MM.1S (cell line): Measurements from ENCODE around the gene UPK3B.
"Not testable (repeated sequence)": the region's sequence is repeated elsewhere in the genome, so short reads cannot be mapped to it uniquely, and the experiment has no call there.

Source experiments
- DNase-seq: peaks from one replicate; pipeline ENCODE4 v3.0.0-alpha.2; 2015
- H2AFZ ChIP-seq: fragments of 300-600 bp; sonication (generic); 2 replicates; pipeline ENCODE4 v1.6.0; 2016; ENCODE audit warnings: antibody characterized with exemption, low read length
- H3F3A ChIP-seq: fragments of 300-600 bp; sonication (generic); 2 replicates; pipeline ENCODE4 v1.6.1; 2016; ENCODE audit warnings: mild to moderate bottlenecking, antibody characterized with exemption, low read length, moderate library complexity, mixed read lengths; ENCODE audit not compliant: insufficient read depth
- H3K27ac ChIP-seq: fragments of 300-600 bp; sonication (generic); 2 replicates; pipeline ENCODE4 v1.5.1; 2016; ENCODE audit warnings: mild to moderate bottlenecking, low read length
- H3K27me3 ChIP-seq: fragments of 300-600 bp; sonication (generic); replicated peaks from 2 replicates; pipeline ENCODE4 v1.6.0; 2016; ENCODE audit warnings: low read length; ENCODE audit not compliant: insufficient read depth
- H3K36me3 ChIP-seq: fragments of 300-600 bp; sonication (generic); replicated peaks from 2 replicates; pipeline ENCODE4 v1.6.1; 2016; ENCODE audit warnings: mild to moderate bottlenecking, low read length, mixed read lengths; ENCODE audit not compliant: insufficient read depth
- H3K4me1 ChIP-seq: fragments of 300-600 bp; sonication (generic); 2 replicates; pipeline ENCODE4 v1.6.1; 2016; ENCODE audit warnings: low read length, mixed read lengths
- H3K4me2 ChIP-seq: fragments of 300-600 bp; sonication (generic); 2 replicates; pipeline ENCODE4 v1.6.0; 2016; ENCODE audit warnings: low read depth, low read length
- H3K4me3 ChIP-seq: fragments of 300-600 bp; sonication (generic); 2 replicates; pipeline ENCODE4 v1.5.1; 2016; ENCODE audit warnings: low read length, mixed read lengths
- H3K79me2 ChIP-seq: fragments of 300-600 bp; sonication (generic); 2 replicates; pipeline ENCODE4 v1.6.1; 2016; ENCODE audit warnings: mixed run types, low read length, mixed read lengths
- H3K9ac ChIP-seq: fragments of 300-600 bp; sonication (generic); 2 replicates; pipeline ENCODE4 v1.6.1; 2016; ENCODE audit warnings: low read length, mixed read lengths
- H3K9me2 ChIP-seq: fragments of 300-600 bp; sonication (generic); replicated peaks from 2 replicates; pipeline ENCODE4 v1.6.1; 2016; ENCODE audit warnings: mild to moderate bottlenecking, low read length, mixed read lengths; ENCODE audit not compliant: insufficient read depth
- H3K9me3 ChIP-seq: fragments of 300-600 bp; sonication (generic); replicated peaks from 2 replicates; pipeline ENCODE4 v1.6.1; 2016; ENCODE audit warnings: mild to moderate bottlenecking, low read length, mixed read lengths; ENCODE audit not compliant: insufficient read depth
- H4K20me1 ChIP-seq: fragments of 300-600 bp; sonication (generic); 2 replicates; pipeline ENCODE4 v1.6.1; 2016; ENCODE audit warnings: mild to moderate bottlenecking, low read length, moderate library complexity, mixed read lengths; ENCODE audit not compliant: insufficient read depth
- EZH2 ChIP-seq: fragments of 300-600 bp; sonication (generic); optimal IDR thresholded peaks from 2 replicates; pipeline ENCODE3; 2017; ENCODE audit warnings: low read depth, mild to moderate bottlenecking, antibody characterized with exemption, low read length, mixed read lengths
- EZH2phosphoT487 ChIP-seq: fragments of 300-600 bp; sonication (generic); IDR thresholded peaks from 2 replicates; pipeline ENCODE4 v1.6.1; 2018; ENCODE audit warnings: antibody characterized with exemption, low read length
- TF ChIP-seq, protein P1 (sequence below): fragments of 300-600 bp; sonication (generic); IDR thresholded peaks from 2 replicates; pipeline ENCODE4 v1.5.1; 2016; ENCODE audit warnings: antibody characterized with exemption, low read length, mixed read lengths

The UPK3B gene

DNA sequence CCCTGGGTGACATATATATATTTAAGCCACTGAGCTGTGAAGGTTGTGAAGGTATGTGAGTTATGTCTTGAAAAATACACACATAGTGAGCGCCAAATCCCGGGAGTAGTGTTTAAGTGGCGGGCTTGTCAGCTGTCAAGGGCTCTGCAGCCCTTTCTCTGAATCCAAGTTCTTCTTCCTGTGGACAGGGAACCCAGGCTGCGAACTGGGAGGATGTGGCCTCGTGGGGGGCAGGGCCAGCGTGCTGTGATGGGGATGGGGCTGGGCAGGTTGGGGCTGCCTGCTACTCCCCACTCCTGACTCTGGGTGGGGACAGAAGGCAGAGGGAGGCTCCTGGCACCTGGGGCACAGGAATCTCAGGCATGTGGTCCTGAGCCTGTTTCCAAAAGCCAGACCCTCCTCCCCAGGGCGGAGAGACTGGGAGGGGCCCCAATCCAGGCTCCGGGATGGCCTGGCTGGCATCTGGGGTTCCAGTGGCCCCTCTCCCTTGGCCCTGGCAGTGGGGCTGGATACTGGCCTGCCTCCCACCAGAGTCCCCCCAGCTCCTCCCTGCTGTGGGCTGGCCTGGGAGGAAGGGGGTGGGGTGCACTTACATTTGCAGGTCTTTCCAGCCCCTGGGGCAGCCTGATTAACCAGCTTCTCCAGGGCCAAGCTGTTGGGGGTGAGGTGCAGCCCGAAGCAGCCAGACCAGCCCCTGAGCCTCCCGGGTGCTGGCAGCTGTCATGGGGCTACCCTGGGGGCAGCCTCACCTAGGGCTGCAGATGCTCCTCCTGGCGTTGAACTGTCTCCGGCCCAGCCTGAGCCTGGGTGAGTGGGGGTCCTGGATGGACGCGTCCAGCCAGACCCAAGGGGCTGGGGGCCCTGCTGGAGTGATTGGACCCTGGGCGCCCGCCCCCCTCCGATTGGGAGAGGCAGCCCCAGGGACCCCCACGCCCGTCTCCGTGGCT lies at the start of gene UPK3B:
Gene UPK3B, plus strand, starts transcription at position 622 of the 947 bp plus-strand sequence. Its CDS starts 101 bp downstream, at position 723.
- H3K9me2 ChIP-seq = no peaks in the 10 kb centered on the region
- no peaks in the 10 kb centered on the region for H3K36me3 ChIP-seq
- H3K4me1 ChIP-seq = no peaks in the 10 kb centered on the region
- H3K9me3 ChIP-seq = no peaks in the 10 kb centered on the region
- no peaks in the 10 kb centered on the region for H3F3A ChIP-seq
- no peaks in the 10 kb centered on the region for H3K79me2 ChIP-seq
- H4K20me1 ChIP-seq = no peaks in the 10 kb centered on the region
- TF ChIP-seq, protein P1, sequence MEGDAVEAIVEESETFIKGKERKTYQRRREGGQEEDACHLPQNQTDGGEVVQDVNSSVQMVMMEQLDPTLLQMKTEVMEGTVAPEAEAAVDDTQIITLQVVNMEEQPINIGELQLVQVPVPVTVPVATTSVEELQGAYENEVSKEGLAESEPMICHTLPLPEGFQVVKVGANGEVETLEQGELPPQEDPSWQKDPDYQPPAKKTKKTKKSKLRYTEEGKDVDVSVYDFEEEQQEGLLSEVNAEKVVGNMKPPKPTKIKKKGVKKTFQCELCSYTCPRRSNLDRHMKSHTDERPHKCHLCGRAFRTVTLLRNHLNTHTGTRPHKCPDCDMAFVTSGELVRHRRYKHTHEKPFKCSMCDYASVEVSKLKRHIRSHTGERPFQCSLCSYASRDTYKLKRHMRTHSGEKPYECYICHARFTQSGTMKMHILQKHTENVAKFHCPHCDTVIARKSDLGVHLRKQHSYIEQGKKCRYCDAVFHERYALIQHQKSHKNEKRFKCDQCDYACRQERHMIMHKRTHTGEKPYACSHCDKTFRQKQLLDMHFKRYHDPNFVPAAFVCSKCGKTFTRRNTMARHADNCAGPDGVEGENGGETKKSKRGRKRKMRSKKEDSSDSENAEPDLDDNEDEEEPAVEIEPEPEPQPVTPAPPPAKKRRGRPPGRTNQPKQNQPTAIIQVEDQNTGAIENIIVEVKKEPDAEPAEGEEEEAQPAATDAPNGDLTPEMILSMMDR = no peak
- TF ChIP-seq EZH2 (no peak), EZH2phosphoT487 (no peak)
- DNase-seq = no peak
- no peak within 1 kb of the TSS for H3K4me3 ChIP-seq
- no peak within 1 kb of the TSS for H2AFZ ChIP-seq
- H3K4me2 ChIP-seq = no peak within 1 kb of the TSS
- H3K9ac ChIP-seq = no peak within 1 kb of the TSS
- no peaks in the 10 kb centered on the region for H3K27me3 ChIP-seq
- H3K27ac ChIP-seq = no peak within 1 kb of the TSS

DNA sequence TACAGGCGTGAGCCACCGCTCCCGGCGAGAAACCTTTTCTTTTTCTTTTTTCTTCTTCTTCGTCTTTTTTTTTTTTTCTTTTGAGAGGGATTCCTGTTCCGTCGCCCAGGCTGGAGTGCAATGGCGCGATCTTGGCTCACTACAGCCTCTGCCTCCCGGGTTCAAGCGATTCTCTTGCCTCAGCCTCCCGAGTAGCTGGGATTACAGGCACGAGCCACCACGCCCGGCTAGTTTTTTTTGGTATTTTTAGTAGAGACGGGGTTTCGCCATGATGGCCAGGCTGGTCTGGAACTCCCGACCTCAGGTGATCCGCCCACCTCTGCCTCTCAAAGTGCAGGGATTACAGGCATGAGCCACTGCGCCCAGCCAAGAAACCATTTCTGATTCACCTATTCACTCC lies 49.6 kb upstream of the UPK3B start:
- H3K4me1 ChIP-seq, H3K27me3 ChIP-seq, DNase-seq, H2AFZ ChIP-seq, H3K4me2 ChIP-seq, H3K36me3 ChIP-seq, H4K20me1 ChIP-seq, H3K27ac ChIP-seq, H3F3A ChIP-seq, H3K9ac ChIP-seq, H3K9me2 ChIP-seq, H3K4me3 ChIP-seq, H3K9me3 ChIP-seq, H3K79me2 ChIP-seq: not testable (repeated sequence)

DNA sequence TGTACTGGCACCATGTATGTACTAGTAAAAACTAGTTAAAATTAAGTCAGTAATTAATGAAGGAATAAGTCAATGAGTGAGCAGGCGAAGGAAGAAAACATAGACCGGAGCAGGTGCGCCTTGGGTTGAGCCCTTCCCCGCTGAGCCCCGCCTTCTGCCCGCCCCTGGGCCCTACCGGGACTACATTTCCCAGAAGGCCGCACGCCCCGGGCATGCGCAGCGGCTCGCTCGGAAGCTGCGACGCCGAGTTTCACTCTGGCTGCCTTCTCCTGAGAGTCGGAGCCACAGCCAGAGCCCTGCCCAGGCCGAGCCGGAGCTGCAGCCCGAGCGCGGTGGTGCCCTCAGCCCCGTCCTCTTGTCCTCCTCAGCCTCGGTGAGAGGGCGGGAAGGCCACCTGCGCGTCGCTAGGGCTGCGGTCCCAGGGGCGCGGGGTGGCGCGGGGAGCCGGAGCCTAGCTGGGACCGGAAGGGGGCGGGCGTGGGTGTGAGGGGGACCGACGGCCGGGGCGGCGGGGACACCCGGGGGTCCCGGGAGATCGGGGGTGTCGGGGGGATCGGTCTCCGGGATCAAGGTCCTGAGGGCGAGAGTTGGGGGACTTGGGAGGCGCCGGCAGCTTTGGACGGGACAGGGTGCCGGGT lies 48.8 kb upstream of the UPK3B start, which contains the start of gene DTX2:
Gene DTX2, plus strand, starts transcription at position 246 of the 638 bp plus-strand sequence. CDS start 18,801 bp downstream, outside the sequence.
- not testable (repeated sequence) for H3K4me1 ChIP-seq, H2AFZ ChIP-seq, H4K20me1 ChIP-seq, H3K36me3 ChIP-seq, H3K27ac ChIP-seq, H3K4me2 ChIP-seq, H3K9me3 ChIP-seq, H3K27me3 ChIP-seq, H3F3A ChIP-seq, H3K9me2 ChIP-seq, DNase-seq, H3K9ac ChIP-seq, H3K79me2 ChIP-seq
- H3K4me3 ChIP-seq = peak within 1 kb of the TSS; percentile 53; the same call in 1 of the 2 replicates

GRCh38 chr7:76462271-76462882 lies 48.0 kb upstream of the UPK3B start:
- DNase-seq, H3K36me3 ChIP-seq, H3K4me3 ChIP-seq, H4K20me1 ChIP-seq, H3K79me2 ChIP-seq, H3K9me3 ChIP-seq, H3K27ac ChIP-seq, H3K4me1 ChIP-seq, H3K27me3 ChIP-seq, H3F3A ChIP-seq, H3K9me2 ChIP-seq, H3K9ac ChIP-seq, H2AFZ ChIP-seq, H3K4me2 ChIP-seq: not testable (repeated sequence)

DNA sequence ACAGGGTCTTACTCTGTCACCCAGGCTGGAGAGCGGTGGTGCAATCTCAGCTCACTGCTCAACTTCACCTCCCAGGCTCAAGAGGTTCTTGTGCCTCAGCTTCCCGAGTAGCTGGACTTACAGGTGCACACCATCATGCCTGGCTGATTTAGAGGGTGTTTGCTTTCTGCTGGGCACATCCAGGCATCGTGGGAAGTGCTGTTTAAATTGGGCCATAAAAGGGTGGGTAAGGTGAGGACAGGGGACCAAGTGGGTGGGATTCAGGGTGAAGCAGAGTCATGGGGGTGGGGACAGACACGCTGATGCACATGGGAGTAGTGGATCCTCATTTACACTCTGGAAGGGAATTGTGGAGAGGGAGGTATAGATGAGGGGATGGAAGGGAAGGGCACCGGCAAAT lies 45.4 kb upstream of the UPK3B start:
- H3K9ac ChIP-seq, H3K4me1 ChIP-seq, H3K9me3 ChIP-seq, H2AFZ ChIP-seq, H3K9me2 ChIP-seq, H3K79me2 ChIP-seq, H4K20me1 ChIP-seq, H3K4me2 ChIP-seq, H3K27ac ChIP-seq, H3K4me3 ChIP-seq, H3K27me3 ChIP-seq, H3F3A ChIP-seq, H3K36me3 ChIP-seq, DNase-seq: not testable (repeated sequence)

GRCh38 chr7:76465950-76466349 lies 44.4 kb upstream of the UPK3B start:
- not testable (repeated sequence) for H3K4me3 ChIP-seq, H3K9ac ChIP-seq, DNase-seq, H3K4me1 ChIP-seq, H3K27me3 ChIP-seq, H3K36me3 ChIP-seq, H3K27ac ChIP-seq, H3K9me2 ChIP-seq, H3K79me2 ChIP-seq, H3K4me2 ChIP-seq, H3F3A ChIP-seq, H4K20me1 ChIP-seq, H2AFZ ChIP-seq, H3K9me3 ChIP-seq
